ENCODE results near the gene TMEM144.

The TMEM144 gene

DNA sequence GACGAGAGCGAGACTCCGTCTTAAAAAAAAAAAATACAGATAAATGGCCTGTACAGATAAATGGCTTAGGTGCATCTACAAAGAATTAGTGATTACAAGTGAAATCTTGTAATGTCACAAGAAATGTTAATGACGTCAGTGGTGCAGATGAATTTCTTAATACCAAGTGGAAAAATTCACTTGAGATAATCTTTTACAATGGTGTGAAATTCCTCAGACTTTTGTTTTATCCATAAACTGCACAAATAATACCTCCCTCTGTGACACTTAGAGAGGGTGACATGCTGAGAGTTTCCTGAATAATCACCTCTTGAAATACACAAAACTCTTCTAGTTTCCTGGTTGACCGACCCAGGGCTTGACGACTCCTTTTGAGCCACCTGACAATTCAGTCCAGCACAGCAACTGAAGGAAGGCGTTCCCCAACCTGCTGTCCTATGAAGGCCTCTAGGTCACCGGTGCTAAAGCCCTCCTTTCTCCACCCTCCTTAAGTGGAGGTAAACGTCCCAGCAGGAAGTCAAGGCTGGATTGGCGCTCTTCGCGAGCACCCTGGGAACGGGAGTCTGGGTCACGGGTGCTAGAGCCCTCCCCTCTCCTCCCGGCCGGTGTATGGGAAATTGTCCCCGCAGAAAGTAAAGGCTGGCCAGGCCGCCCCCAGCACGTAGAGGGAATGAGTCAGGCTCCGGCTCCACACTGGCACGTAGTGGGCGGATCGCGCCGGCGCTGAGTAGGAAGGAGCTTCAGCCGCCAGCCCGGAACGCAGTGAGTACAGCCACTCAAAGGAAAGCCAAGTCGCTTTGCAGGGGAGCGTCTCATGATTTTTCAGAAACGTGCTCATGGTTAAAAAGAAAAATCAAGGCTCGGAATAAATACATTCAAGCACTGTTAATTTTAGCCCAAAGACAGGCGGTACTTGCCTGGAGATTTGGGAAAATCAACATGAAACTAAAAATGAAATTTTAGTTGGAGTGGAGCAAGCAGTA, at the start of gene TMEM144:
TSS of gene TMEM144 (plus strand) at position 662 of the 983 bp plus-strand sequence. CDS start 2,182 bp downstream, outside the sequence.
- FAIRE-seq (peak; percentile 84), DNase-seq (ENCODE audit: low spot score) (peak; percentile 83)

DNA sequence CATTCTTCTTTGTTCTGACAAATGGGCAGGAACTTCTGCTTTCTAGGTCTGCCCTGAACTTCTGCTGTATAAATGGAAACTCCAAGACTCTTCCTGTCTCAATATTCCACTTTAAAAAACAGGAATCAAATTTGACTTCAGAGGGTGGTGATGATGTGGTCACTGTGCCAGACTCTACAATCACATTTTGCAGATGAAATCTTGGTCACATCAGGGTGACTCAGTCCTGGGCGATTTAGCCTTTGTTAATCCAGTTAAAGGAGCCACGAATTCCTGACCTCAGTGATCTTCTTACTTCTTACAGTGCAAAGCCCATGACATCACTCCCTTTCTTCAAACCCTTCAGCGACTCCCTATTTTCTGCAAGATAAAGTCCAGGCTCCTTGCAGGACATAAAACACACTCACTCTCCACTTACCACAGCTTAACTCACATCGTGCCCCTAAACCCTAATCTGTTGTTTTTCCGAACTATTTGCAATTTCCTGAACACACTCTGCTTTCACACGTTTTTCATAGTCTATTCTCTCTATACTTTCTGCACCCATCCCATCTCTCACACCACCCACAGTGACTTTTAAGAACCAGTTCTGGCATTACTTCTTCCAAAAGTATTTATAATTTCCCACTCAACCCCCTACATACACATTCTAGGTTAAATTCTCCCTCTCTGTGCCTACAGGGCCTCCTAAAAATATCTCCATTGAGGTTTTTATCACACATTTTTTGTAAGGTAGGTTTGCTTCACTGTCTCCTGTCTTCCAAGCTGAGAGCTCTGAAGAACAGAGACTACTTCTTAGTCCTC, 48.5 kb upstream of the TMEM144 start:
- DNase-seq (ENCODE audit: low spot score) (peak; percentile 97), FAIRE-seq (peak; percentile 94)

DNA sequence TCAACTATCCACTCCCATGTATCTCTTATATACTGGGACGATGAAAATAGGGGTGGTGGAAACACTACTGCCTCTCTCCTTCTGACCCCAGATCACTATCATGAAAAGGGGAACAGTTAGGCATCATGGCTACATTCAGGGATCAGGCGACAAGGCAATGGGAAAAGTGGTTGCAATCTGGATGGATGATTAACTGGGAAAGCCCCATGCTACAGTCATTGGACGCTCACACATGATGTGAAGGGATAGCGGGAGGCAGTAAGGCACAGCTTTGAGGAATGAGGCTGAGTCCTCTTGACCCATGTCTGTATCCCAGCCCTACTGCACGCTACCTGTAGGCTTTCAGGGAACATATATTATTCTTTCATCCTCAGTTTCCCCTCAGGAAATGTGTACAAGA, 47.7 kb upstream of the TMEM144 start:
- DNase-seq (ENCODE audit: low spot score): peak; percentile 84
- peak; percentile 87 for FAIRE-seq

DNA sequence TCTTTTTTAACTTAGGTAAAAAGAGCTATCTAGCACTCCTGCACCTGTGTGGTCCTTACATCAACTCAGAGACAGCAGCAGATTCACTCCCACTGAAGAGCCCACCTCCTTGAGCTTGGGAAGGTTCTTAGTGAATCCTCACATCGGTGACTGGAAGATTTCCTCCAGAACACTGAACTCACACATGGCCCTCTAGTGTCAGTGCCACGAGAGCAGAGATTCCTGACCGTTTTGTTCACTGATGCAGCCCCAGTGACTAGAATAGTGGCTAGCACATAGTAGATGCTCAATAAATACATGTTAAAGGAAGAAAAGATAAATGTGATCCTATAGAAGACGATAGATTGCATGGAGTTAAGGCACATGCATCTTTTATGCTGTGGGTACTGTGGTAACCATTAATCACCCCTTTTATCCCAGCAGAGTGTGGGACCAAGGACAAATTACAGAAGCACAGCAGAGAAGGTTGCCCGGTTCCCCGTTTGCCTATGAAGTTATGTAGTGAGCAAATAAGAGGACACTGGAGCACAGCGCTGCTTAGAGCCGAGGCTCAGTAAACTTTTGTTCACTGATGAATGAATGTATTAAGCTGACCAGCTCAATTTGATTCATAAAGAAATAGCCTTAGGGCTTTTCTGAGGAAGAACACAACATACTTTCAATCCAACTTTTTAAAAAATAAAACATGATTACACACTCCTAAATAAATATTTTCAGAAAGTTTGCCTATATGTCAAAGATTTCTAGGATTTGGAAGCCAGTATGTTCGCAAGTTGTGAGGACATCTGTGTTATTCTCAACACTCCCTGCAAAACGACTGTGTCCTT, 46.1 kb upstream of the TMEM144 start:
- DNase-seq (ENCODE audit: low spot score): no peak
- no peak for FAIRE-seq

DNA sequence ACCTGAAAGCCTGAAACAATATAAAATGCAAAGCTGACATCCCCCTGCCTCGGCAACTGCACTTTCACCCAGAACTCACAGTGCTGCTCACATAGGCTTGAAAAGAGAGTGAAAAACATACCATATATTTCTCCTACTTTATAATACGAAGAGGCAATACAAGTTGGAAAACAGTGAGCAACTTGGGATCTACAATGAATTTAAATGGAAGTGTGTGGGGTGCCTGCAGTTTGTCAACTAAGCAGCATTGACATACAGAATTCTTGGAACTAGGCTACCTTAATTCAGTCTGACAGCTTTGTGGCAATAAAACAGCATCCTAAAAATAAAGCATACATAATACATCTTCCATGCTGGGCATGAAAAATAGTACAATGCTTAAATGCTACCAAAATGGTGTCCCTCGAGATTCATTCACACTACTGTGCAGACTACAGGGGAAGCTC, 45.5 kb upstream of the TMEM144 start:
- DNase-seq (ENCODE audit: low spot score): no peak
- no peak for FAIRE-seq

DNA sequence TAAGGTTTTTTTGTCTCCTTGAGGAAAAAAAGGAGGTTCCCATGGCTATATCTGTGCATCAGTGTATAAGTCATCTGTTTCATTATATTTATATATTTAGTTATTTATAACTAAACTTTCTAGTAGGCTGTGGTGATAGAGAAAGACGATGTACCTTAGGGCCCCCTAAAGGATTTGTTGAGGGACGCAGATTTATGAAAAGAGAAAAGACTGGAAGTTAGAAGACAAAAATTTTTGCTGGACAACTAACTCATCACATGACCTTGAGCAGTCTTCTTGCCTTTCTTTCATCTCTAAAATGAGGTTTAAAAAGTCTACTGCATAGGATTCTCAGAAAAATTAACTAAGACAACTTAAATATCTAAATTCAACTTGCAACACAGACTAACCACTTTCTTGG, 43.6 kb upstream of the TMEM144 start:
- FAIRE-seq (no peak), DNase-seq (ENCODE audit: low spot score) (no peak)

DNA sequence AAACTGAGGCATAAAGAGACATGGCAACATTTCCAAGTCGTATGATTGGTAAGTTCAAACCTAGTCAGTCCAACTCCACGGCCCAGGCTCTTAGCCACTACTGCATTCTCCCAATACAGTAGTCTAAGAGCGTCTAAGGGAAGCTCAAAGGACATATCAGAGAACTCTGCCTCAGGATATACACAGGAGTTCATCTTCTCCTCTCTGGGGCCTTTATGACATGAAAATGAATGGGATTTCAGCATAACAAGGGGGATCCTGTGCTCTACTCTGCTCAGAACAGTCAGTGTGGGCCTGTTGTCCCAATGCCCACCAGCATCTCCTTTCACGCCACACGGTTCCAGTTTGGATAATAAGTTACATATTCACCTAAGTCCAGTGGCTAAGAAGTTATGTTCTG, 41.7 kb upstream of the TMEM144 start:
- no peak for DNase-seq (ENCODE audit: low spot score)
- no peak for FAIRE-seq

DNA sequence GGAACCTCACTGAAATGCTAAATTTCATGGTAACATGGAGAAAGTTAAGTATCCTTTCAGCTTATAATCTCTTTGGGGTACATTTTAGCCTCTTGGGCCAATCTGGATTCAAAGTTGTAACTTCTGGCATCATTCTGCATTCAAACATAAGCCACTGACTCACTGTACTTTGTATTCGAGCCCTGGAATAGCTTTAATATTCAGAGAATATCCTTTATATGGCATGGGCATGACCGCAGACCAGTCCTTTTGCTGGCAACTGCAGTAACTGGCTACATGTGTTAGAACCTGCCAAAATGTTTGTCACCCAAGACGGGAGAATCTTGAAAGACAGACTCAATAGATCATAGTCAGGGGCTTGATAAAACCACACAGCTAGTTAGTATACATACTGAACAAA, 40.8 kb upstream of the TMEM144 start:
- no peak for FAIRE-seq

DNA sequence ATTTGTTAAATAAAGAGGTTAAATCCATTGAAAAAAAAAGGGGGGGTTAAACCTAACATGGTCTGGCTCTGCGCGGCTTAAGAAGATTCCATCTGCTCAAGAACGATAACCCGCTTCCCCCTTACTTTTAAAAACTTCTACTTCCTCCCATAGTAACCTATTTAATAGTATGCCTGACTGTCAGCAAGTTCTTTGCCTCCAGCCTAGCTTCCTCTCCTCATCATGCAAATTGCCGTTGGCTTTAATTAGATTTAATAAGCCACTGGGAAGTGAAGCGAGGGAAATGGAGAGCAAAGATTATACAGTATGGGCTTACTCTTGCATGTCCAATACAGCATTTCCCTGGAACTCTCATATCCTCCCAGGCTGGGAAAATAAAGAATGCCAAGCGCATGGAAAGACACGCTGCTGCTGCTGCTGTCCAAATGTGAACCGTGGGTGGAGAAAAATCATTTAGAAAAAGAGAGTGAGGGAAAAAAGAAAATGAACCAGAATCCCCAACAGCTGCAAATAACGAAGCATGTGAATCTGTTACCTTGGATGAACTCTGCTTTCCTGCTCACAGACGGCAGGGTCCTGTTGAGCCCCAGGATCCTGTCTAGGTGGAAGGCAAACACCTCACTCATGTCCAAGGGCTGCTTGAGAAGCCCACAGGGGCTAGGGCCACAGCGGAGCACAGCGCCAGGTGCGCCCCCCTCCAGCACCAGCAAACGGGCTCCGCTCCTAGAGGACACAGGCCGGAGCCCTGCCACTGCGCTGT, 40.2 kb upstream of the TMEM144 start:
- no peak for FAIRE-seq
- no peak for DNase-seq (ENCODE audit: low spot score)

More for the DNA sequence above, 40.8 kb upstream of the TMEM144 start:
- no peak for DNase-seq (ENCODE audit: low spot score)

DNA sequence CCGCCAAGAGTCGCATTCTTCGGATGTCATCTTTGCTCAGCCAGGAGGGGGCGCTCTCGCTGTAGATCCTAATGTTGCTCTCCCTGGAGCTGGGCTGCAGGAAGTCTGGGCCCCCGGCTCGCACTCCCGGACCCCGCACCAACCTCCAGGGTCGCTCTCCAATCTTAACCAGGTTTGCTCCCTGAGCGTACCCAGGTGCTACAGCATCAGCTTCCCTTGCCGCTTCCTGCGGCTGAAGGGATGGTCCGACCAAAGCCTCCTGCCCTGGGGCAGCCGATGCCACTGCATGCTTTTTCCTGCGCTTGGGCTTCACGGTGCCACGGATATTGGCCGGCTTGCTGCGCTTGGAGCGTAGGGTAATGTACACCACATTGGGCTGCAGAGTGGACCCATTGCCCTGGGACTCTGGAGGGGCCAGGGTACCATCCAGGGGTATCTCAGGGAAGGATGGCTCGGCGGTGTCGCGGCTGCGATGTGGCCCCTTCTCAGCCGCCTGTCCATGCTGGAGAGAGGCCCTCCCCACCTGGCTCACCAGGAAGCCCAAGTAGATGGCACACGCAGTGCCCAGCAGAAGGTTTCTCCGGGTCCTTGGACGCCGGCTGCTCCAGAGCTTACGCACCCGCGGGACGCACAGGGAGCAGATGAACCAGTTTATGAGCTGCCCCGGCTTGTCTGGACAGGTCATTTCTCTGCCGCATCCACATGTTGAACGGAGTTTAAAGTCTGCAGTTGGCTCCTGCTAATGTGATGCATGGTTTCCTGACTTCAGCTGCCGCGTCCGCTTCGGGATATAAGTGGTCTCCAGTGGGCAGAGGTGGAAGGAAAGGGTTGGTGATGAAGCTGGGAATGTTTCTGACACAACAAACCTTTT, 39.4 kb upstream of the TMEM144 start:
- FAIRE-seq: no peak
- no peak for DNase-seq (ENCODE audit: low spot score)

DNA sequence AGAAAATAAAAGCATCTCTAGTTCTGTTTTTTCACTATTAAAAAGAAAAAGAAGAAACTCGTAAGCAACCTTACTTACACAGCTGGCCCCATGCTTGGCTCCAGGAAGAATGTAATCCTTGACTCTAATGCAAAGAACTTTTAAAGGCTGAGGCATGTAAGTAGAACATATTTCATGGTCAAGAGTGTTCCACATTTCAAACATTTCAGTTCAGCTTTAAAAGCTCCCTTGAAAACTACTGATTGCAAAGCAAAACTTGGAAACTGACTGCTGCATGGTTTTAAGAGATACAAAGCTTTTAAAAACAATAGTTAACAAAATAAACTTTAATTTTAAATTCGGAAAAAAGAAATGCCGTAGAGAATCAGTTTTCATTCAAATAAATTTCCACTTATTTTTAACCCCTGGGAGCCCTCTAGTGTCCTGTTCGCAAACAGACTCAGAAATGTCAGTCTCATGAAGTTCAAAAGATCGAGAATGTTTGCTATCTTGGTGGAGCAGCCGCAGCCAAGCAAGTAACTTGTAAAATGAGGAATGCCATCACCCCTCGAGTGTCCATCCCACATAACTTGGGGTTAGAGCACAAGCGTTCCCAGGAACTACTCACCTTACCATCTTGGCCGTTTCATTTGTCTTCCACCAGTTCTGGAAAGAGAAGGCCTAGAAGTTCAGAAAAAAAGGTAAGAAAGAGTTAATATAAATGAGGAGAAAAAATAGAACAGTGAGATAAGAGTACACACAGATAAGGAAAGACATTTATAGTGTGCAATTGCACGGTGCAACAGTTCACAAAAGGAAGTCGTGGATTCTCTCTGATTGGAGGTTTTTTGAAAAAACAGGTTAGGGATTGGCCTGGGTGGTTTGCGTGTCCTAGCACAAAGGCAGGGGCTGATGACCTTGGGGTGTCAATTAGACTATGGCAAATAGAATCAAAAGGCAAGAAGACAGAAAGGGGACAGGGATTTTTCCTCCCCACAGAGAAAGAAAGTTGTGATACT, 37.7 kb upstream of the TMEM144 start, which contains the start of gene GASK1B:
TSS of gene GASK1B (minus strand) at position 765 of the 998 bp plus-strand sequence. CDS start 1,650 bp downstream, outside the sequence.
- peak; percentile 79 for FAIRE-seq
- DNase-seq (ENCODE audit: low spot score): peak; percentile 58

DNA sequence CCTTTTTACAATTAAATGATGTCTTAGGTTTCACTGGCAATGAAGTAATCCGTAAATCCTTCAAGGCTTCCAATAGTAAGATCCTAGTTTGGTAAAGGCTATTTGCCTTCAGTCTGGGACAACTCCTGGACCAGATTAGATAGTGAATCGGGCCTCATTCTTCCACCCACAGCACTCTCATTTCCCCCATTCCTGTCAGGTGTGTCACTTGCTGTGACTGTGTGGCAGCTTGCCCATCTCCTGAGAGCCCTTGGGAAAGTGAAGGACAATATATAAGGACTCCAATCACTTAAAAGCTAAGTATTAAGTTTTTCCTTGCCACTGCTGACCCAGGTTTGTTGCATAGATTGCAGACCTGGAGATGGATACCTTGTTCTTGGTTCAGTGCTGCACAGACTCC, 34.2 kb upstream of the TMEM144 start:
- peak; percentile 37 for DNase-seq (ENCODE audit: low spot score)
- FAIRE-seq: no peak

DNA sequence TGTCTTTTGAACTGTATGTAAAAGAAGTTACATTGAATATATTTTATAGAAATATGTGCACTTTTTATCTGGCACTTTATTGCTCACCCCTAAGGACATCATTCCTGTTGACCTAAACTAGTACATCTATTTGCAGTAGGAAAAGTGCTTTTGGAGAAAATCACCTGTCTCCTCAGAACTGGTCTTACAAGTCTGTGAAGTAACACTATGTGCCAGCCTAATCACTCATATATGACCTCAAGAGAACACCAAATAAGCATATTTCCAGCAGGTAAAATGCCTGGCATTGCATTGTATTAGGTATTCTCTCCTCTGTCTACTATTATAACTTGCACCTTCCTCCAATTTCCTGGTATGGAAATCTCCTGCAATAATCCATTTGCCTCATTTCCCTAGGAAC, 33.5 kb upstream of the TMEM144 start:
- DNase-seq (ENCODE audit: low spot score): no peak
- FAIRE-seq: no peak

DNA sequence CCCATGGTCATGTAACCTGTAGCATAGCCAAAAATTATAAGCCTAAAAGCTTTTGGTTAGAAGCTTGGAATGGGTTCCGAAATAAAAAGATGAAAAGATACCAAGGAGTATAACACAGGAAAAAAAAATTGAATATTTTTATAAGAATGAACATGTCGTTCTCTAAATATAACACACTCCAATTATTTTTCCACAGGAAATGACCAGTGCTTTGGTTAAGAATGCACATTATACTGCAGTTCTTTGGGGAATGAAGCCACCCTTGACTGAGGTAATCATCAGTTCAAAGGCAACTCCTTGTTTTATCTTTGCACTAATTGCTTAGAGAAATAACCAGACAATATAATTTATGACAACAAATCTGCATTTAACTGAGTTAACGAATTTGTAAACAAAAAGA, 30.8 kb upstream of the TMEM144 start:
- no peak for DNase-seq (ENCODE audit: low spot score)
- no peak for FAIRE-seq

DNA sequence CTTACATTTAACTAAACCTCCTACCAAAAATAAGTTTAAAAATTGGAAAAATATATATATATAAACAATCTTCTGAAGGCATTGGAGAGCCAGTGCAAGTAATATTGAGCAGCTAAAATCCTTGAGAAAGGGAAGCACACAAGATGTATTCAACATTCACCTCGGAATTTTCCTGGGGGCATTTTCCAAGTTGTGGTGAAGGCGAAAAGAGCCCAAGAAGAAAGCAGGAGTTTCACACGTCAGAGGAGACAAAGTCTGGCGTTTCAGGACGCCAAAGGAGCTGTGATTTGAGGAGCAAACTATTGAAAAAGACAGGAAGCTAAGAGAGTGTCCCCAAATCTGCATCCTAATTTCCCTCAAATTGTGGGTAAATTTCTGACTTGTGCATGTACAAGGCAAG, 28.4 kb upstream of the TMEM144 start:
- FAIRE-seq (no peak), DNase-seq (ENCODE audit: low spot score) (no peak)

DNA sequence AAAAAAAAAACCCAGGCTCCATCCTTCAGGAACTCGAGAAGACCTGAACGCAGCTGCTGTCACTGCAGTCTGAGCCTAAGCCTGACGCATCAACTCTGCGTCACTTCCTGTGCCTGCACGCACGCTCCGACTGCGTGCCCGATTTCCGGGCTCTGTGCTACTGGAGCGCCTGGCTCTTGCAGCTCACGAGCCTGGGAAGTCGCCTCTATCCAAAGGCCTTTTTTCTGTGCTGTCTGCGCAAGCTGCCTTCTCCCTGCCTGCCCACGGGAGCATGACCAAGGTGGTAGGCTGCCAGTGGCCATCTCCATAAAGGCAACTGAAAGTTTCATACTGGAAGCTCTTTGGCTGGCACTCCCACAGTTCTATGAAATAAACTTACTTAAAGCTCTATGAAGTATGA, 27.6 kb upstream of the TMEM144 start:
- DNase-seq (ENCODE audit: low spot score) (no peak), FAIRE-seq (no peak)

DNA sequence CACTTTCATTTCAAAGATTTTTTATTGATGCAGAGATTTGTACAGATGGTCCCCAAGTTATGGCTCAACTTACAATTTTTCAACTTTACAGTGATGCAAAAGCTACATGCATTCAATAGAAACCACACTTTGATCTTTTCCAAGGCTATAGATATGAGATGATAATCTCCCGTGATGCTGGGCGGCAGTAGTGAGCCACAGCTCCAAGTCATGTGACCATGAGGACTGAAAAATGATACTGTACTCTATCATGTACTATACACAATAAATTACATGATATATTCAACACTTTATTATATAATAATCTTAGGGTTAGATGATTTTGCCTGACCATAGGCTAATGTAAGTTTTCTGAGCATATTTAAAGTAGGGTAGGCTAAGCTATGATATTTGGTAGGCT, 23.5 kb upstream of the TMEM144 start:
- FAIRE-seq (no peak), DNase-seq (ENCODE audit: low spot score) (no peak)

DNA sequence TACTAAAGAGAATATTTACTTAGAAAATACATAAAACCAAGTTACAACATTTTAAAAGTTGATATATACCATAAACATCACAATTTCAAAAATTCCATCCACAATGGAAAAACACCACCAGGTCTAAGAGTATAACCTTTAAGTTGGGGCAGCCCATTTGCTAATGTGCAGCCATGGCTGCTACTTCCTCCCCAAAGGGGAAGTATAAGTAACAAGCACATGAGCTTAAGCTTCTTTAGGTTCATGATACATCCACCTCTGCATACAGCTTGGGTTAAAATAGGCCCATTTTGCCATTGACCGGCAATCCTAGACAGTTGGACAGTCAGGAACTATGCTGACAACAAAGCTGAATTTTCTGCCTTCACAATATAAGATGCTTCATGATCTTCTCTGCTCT, 20.9 kb upstream of the TMEM144 start:
- no peak for DNase-seq (ENCODE audit: low spot score)
- FAIRE-seq: no peak
